ENCODE measurements around the gene TM9SF2. TPM values are rescaled to one million over a fixed set of nuclear protein-coding genes. Genes with fewer than 3 reads are reported as not detected.

Gene TM9SF2
- total RNA-seq, 2 donors from 2014 or later, result 44.0 to 49.0 TPM

- Mint-ChIP-seq H3K36me3 (no peaks in the 10 kb centered on the region), H3K27ac (no peak overlapping the region), H3K9me3 (no peaks in the 10 kb centered on the region)
- DNase-seq (ENCODE audit: low spot score in 2 of 2) (no peak), ATAC-seq (no peak)
These were observed 79.4 kb downstream of the TM9SF2 start for GRCh38 chr13:99580500-99581268.

- H3K9me3 Mint-ChIP-seq, result no peaks in the 10 kb centered on the region
- H3K27ac Mint-ChIP-seq, result no peak overlapping the region
- DNase-seq (ENCODE audit: low spot score in 2 of 2), result no peak
- H3K36me3 Mint-ChIP-seq, result no peaks in the 10 kb centered on the region
- ATAC-seq, result no peak
These were observed 81.2 kb downstream of the TM9SF2 start for GRCh38 chr13:99582511-99582910.

DNA sequence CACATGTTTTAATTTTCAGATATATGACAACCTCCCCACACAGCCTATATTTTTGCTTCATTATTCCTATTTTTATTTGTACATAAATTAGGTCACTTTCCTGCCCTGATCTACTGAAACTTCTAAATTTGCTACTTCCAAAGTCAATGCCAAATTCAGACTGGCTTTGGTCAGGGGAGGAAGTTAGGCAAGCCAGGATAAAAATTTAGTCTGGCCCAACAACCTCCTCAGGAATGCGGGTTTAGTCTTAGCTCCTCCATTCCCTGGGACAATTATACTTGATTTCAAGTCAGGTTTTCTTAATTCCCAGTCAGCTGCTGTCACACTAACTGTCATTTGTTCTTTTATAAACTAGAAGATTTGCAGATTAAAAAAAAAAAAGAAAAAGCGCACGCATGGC is 84.3 kb downstream of the TM9SF2 start:
- no peak overlapping the region for H3K27ac Mint-ChIP-seq
- H3K36me3 Mint-ChIP-seq, result no peaks in the 10 kb centered on the region
- no peaks in the 10 kb centered on the region for H3K9me3 Mint-ChIP-seq
- DNase-seq (ENCODE audit: low spot score in 2 of 2) (no peak), ATAC-seq (no peak)

DNA sequence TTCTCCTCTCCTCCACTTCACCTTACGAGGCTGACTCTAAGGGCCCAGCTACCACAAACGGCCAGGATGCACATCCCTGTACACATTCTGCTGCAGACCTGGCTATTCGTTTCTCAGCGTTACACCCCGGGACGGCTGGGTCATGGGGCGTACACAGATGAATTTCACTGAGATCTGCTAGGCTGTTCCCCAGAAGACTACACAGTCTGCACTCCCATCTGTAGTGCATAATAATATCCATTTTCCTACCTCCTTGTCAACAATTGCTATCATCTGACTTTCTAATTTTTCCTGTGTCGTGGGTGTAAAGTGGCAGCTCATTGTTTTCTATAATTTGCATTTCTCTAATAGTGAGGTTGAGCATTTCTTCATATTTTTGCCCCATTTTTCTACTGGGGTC is 85.7 kb downstream of the TM9SF2 start:
- ATAC-seq (no peak), DNase-seq (ENCODE audit: low spot score in 2 of 2) (no peak)
- Mint-ChIP-seq H3K36me3 (no peaks in the 10 kb centered on the region), H3K9me3 (no peaks in the 10 kb centered on the region), H3K27ac (no peak overlapping the region)

DNA sequence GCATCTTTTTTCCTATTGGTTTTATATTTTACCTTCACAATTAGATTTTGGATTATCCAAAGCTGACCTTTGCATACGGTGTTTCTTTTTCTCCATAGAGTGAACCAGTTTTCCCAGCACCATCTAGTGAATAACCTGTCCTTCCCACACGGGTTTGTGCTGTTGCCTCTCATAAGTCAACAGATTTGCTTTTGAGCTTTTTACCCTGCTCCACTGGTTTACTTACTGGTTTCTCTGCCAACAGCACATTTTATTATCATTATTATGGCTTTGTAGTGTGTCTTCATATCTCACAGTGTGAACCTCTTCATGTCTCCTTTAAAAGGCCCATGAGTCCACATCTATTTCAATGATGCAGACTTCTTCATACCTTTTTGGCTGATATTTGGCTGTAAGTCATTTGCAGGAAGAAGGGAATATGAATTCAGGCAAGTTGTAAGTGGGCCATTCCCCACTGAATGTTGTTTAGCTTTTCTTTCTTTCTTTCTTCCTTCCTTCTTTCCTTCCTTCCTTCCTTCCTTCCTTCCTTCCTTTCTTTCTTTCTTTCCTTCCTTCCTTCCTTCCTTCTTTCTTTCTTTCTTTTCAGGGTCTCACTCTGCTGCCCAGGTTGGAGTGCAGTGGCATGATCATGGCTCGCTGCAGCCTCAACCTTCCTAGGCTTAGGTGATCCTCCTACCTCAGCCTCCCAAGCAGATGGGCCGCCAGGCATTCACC is 86.8 kb downstream of the TM9SF2 start:
- ATAC-seq, result no peak
- no peaks in the 10 kb centered on the region for H3K36me3 Mint-ChIP-seq
- H3K9me3 Mint-ChIP-seq, result no peaks in the 10 kb centered on the region
- no peak overlapping the region for H3K27ac Mint-ChIP-seq
- no peak for DNase-seq (ENCODE audit: low spot score in 2 of 2)

GRCh38 chr13:99589575-99589974 is 88.3 kb downstream of the TM9SF2 start:
- ATAC-seq (no peak), DNase-seq (ENCODE audit: low spot score in 2 of 2) (no peak)
- Mint-ChIP-seq H3K9me3 (no peaks in the 10 kb centered on the region), H3K27ac (peak overlapping the region in 1 of 2 donors; percentile 2), H3K36me3 (no peaks in the 10 kb centered on the region)

DNA sequence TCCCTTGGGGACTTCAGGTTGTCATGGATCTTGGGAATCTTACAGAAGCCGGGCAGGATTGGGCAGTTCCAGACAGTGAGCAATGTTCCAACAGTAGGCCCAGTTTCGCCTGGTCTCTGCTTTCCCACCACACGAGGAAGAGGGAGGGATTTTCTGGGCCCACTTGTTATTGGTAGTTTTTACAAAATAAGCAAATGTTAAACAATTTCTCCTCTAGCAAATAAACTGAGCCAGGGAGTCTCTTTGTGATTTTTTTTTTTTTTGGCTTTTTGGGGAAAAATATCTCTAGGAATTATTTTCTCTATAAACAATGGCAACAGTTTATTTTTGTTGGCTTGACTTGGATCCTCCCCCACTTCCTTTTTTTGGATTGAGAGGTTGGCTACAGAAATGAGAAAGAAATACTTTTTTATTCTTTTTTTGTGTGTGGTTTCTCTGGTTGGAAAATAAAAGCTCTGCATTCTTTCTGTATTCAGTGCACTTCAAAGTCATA is 89.3 kb downstream of the TM9SF2 start:
- DNase-seq (ENCODE audit: low spot score in 2 of 2) (no peak), ATAC-seq (no peak)
- no peaks in the 10 kb centered on the region for H3K9me3 Mint-ChIP-seq
- no peaks in the 10 kb centered on the region for H3K36me3 Mint-ChIP-seq
- no peak overlapping the region for H3K27ac Mint-ChIP-seq

DNA sequence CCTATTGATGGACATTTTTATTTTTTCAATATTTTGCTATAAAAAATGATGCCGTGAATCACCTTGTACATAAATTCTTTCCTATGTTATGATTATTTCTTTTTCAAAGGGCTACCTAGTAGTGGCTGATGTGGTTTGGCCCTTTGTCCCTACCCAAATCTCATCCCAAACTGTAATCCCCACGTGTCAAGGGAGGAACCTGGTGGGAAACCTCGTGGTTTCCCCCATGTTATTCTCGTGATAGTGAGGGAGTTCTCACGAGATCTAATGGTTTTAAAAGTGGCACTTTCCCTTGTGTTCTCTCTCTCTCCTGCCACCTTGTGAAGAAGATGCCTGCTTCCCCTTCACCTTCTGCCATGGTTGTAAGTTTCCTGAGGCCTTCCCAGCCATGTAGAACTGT is 94.9 kb downstream of the TM9SF2 start:
- H3K9me3 Mint-ChIP-seq, result no peaks in the 10 kb centered on the region
- no peak overlapping the region for H3K27ac Mint-ChIP-seq
- no peaks in the 10 kb centered on the region for H3K36me3 Mint-ChIP-seq
- ATAC-seq (no peak), DNase-seq (ENCODE audit: low spot score in 2 of 2) (no peak)

GRCh38 chr13:99600318-99600717 is 99.0 kb downstream of the TM9SF2 start:
- DNase-seq (ENCODE audit: low spot score in 2 of 2), result no peak
- ATAC-seq, result no peak

GRCh38 chr13:99601535-99601934 is 100.3 kb downstream of the TM9SF2 start:
- DNase-seq (ENCODE audit: low spot score in 2 of 2), result no peak
- Mint-ChIP-seq H3K36me3 (no peaks in the 10 kb centered on the region), H3K9me3 (no peaks in the 10 kb centered on the region), H3K27ac (peak overlapping the region in 1 of 2 donors; percentile 44)
- no peak for ATAC-seq

More at GRCh38 chr13:99600318-99600717, 99.0 kb downstream of the TM9SF2 start:
- Mint-ChIP-seq H3K36me3 (no peaks in the 10 kb centered on the region), H3K9me3 (no peaks in the 10 kb centered on the region), H3K27ac (no peak overlapping the region)

- Mint-ChIP-seq H3K9me3 (no peaks in the 10 kb centered on the region), H3K36me3 (no peaks in the 10 kb centered on the region), H3K27ac (no peak overlapping the region)
- ATAC-seq (no peak), DNase-seq (ENCODE audit: low spot score in 2 of 2) (no peak)
These were observed 103.4 kb downstream of the TM9SF2 start for GRCh38 chr13:99604636-99605035.

- peak; percentile 69 to 75 for ATAC-seq
- peak overlapping the region in 1 of 2 donors; percentile 71 for H3K27ac Mint-ChIP-seq
- no peaks in the 10 kb centered on the region for H3K36me3 Mint-ChIP-seq
- H3K9me3 Mint-ChIP-seq, result no peaks in the 10 kb centered on the region
- DNase-seq (ENCODE audit: low spot score in 2 of 2), result peak in 1 of 2 donors; percentile 55
These were observed 104.4 kb downstream of the TM9SF2 start for GRCh38 chr13:99605420-99606323.

GRCh38 chr13:99606324-99607066 is 105.2 kb downstream of the TM9SF2 start, which contains the start of gene CLYBL:
CLYBL (plus strand) TSS chr13:99606690.
- DNase-seq (ENCODE audit: low spot score in 2 of 2) (peak; percentile 87 to 88), ATAC-seq (peak; percentile 91 to 92)
- Mint-ChIP-seq H3K36me3 (no peaks in the 10 kb centered on the region), H3K9me3 (no peaks in the 10 kb centered on the region), H3K27ac (peak within 1 kb of the TSS; percentile 71 to 88)

- H3K36me3 Mint-ChIP-seq, result no peaks in the 10 kb centered on the region
- DNase-seq (ENCODE audit: low spot score in 2 of 2) (no peak), ATAC-seq (no peak)
- H3K27ac Mint-ChIP-seq, result no peak overlapping the region
- no peaks in the 10 kb centered on the region for H3K9me3 Mint-ChIP-seq
These were observed 107.1 kb downstream of the TM9SF2 start for GRCh38 chr13:99608345-99608744.

GRCh38 chr13:99610702-99611289 is 109.5 kb downstream of the TM9SF2 start:
- ATAC-seq, result no peak
- no peaks in the 10 kb centered on the region for H3K36me3 Mint-ChIP-seq
- no peak for DNase-seq (ENCODE audit: low spot score in 2 of 2)
- H3K27ac Mint-ChIP-seq, result no peak overlapping the region
- no peaks in the 10 kb centered on the region for H3K9me3 Mint-ChIP-seq
